Fibroblast of skin of right quadriceps (primary cell): ENCODE results near the gene ESRRB.

Experiments used
- DNase-seq: peaks from one replicate; pipeline ENCODE4 v3.0.0-alpha.2; 2013

ESRRB gene

DNA sequence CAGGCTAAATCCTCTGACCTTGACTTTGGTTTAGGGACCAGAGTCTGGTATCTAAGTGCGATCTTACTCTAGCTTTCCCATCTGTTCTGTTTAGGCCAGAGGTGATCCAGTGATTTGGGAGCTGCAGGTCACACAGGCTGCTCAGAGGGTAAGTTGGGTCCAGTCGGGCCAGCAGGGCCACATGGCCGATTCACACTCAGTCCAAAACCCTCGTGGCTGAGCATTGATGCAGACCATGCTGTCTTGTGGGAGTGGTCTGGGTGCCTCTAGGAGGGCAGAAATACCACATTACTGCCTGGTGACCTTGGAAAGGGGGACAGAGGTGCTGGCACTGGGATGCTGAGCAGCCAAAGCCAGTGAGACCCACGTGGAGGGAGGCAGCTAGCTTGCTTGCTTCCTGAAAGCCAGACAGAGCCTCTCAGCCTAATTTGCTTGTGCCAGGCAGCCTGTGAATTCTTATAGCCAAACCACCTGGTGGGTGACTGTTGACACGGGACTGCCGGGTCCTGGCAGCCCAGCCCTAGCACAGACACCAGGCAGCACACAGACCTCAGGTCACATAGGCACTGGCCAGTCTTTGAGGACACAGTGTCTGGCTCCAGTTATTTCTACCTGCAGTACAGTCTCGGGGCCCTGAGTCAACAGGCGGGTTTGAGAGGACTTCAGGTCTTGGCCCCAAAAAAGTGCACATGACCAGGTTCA lies 31.7 kb downstream of the ESRRB start:
- DNase-seq = no peak

DNA sequence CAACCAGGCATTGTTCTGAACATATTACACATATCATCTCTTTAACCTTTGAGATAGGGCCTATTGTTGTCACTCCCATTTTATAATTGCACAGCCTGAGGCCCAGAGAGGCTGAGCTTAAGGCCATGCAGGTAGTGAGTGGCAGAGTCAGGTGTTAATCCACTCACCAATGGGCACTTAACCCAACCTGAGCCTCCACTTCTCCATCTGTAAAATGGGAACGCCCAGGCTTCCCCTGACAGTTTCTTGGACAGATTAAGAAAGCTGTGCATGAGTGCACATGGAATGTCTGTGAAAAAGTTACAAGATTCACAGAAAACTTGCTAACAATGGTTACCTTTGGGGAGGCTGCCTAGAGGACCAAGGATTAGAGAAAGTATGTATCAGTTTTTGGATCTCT lies 32.9 kb downstream of the ESRRB start:
- DNase-seq = no peak

DNA sequence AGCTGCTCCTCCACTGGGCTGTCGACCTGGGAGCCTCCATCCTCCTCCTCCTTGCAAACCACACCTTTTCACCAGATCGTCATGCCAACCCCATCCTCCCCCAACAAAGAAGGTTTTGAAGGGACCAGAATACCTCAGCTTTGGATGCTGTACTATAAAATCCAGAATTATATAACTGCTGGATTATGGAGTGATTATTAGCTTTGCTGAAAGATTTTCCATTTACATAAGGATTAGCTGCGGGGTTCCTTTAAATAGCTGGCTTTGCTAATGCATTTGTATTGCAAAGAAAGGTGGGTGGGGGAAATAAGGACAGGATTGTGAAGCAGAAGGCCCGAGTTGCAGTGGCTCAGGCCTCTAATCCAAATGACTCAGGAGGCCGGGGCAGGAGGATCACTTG lies 36.6 kb downstream of the ESRRB start:
- DNase-seq = no peak

DNA sequence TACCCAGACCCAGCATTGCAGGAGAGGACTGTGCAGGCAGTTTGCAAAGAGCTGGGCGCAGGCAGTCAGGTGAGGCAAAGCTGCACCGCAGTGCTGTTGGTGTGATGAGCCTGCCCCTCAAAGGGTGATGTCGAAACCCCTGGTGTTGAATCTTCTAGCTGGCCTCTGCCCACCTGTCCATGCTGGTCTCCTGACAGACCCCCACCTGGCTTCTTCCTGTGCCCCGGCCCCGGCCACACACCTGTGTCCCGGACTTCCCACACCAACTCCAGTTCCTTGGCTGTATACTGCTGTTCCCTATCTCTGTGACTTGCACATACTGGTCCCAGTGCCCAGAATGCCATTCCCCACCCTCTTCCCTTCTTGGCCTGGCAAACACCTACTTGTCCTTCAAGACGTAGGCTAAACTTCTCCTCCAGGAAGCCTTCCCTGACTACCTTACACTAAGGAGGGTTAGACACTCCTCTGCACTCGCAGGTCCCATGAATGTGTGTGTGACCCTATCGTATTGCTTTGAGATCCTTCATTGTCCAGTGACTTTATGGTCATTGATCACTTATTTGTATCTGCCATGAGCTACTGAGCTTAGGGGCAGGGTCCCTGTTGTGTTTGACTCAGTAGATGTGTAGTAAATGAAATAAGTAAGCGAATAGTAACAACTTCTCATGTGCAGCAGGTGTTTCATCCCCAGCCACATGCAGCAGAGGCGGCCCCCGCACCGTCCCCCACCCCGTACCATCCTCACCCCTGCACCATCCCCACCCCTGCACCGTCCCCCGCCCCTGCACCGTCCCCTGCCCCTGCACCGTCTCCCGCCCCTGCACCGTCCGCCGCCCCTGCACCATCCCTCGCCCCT lies 37.4 kb downstream of the ESRRB start:
- no peak for DNase-seq

DNA sequence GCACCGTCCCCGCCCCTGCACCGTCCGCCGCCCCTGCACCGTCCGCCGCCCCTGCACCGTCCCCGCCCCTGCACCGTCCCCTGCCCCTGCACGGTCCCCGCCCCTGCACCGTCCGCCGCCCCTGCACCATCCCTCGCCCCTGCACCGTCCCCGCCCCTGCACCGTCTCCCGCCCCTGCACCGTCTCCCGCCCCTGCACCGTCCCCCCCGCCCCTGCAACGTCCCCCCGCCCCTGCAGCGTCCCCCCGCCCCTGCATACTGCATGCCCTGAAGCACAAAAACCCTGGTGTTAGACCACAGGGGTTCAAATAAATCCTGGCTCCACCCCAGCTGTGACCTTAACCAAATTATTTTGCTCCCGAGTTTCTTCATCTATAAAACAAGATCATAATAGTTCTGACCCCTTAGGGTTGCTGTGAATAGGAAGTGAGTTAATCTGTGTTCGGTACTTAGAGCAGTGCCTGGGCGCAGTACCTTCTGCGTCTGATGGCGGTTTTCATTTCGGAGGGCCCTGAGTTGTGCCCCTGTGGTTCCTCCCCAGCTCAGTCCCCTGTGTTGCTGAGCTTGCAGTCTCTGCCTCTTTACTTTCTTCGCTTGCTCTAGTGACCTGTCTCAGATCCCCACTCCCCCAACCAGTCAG lies 38.1 kb downstream of the ESRRB start:
- DNase-seq = no peak

DNA sequence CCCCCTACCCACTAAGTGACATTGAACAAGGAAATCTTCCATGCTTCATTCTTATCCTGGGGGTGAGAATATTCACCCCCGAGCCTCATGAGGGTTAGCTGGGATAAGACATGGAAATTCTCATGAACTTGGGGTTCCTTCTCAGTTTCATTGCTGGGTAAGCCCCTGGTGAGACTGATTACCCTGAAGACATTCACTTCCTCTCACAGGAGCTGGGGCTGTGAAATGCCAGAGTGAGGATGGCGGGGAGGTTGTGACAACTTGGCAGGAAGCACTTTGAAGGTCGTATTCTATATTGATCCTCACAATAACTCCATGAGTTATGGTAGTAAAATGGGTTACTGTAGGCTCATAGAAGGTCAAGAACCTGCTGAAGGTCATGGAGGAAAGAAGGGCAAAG lies 43.5 kb downstream of the ESRRB start:
- DNase-seq = no peak

DNA sequence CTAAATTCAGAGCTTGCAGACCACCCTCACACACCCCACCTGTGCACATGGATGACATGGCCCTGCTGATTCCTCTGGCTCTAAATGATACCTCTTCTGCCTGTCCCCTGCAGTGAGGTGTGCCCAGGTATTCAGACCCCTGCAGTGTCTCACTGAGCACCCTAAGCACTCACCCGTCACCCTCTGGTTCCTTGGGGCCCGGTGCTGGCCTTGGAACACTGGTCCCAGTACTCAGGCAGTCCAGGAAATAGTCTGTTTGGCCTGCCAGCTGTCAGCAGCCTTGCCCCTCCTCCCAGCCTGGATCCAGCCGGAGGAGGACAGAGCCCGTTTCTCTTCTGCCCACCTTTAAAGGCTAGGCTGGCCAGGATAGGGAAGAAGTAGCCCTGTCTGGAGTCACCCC lies 44.9 kb downstream of the ESRRB start:
- no peak for DNase-seq

DNA sequence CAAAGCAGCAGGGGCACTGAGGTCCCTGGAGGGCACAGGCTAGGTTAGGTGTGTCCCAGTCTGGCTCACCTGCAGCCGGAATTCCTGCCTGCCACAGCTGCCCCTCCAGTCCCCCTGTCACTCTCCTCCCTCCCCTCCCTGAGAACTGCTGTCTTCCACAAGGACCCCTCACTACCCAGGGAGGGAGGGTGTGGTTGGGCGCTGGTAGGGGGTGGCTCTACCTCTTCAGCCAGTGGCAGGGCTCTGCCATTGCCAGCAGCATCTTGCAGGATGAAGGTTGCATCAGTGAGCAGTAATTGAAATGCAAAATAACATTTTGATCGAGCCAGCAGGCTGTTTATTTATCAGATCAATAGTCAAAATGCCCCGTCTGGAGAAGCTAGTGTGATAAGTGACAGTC lies 45.7 kb downstream of the ESRRB start:
- DNase-seq = no peak

DNA sequence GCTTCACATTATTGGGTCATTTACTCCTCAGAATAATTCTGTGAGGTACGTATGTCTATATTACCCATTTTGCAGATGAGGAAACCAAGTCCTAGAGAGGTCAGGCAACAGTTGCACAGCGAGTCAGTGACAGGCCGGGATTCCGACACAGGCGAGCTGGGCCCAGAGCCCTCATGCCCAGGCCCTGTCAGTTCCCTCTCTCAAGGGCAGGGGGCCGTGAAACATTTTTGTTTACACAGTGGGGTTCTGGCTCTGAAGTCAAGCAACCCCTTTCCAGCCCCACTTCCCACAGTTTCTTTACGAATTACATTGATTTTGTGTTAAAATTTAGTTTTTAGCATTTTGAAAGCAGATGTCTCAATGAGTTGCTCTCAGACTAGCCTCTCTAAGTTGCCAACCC lies 46.7 kb downstream of the ESRRB start:
- DNase-seq = no peak

DNA sequence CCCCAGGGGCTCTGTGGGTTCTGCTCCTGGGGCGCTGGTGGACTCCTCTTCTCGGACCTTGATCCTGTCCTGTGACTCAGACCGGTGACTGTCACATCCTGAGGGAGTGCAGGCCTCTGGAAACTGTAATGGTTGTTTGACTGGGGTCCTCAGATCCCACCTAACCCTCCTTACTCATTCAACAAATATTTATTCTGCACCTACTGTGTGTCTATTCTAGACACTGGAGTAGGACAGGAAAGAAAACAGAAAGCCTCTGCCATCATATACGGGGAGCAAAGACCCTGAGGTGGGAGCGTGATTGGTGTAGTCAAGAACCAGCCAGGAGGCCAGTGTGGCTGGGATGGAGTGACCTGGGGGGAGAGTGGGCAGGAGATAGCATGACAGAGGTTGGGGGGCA lies 47.6 kb downstream of the ESRRB start:
- no peak for DNase-seq

DNA sequence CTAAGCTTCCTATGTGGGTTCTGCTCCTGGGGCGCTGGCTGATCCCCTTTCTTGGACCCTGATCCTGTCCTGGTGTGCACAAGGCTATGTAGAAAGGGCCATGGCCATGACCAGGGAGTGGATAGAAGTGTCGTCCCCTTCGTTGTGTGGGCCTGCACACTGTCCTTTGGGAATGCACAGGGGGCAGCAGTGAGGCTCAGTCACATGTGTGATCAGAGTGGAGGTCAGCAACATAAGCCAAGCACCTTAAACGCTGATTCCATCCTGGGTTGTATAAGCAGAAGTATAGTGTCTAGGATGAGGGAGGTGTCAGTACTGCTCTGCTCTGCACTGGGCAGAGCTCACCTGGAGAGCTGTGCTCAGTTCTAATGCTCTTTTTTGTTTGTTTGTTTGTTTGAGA lies 48.4 kb downstream of the ESRRB start:
- no peak for DNase-seq

DNA sequence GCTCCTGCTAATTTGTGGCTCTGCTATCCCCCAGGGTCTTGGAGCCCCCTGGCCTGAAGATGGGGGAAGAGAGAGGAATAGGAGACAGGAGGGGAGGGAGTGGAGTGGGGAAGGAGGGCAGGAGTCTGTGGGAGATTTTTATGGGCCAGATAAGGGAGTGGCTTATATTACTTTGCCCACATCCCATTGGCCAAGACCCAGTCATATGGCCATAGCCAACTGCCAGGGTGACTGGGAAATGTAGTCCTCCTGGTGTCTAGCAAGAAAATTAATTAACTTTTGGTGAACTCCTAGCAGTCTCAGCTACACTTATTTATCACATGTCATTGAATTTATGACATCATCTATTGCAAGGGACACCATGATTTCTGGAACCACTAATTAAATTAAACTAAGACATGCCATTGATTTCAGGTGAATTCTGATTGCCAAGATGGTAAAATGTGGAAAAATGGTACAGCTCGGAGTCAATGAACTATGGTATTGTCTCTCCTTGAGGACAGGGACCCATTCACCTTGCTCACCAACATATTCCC lies 50.3 kb downstream of the ESRRB start:
- no peak for DNase-seq

DNA sequence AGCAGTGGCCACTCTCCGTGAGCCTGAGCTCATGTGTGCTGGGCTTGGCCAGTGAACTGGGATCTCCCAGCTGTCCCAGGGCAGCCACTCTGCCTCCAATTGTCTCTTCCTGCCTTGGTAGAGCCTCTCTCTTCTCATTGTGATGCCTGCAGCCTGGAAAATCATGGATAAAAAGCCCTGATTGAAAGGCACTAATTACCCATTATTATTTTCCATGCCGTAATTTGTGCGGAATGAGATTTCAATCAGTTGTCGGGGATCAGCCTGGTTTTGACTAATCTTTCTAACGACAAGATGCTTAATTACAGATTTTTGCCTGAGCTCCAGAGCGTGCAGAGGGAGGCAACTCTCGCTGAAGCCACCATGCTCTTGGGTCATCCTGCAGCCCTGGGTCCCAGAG lies 52.7 kb downstream of the ESRRB start:
- no peak for DNase-seq

DNA sequence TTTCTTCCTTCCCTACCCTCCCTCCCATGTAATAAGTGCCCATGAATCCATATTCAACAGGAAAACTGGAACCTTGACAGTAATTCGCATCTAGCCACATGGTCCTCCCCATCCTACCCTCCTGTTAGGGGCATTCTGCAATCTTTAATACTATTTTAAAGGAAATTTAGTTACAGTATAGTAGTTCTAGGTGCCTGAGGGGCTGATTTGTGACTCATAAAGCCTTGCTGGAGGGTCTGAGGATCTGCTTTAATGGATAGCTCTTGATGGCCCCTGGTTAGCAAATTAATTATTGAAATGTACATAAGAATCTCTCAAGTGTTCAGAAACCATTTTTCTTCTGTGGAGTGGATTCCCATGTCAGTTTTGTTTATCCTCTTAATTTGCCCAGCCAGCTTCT lies 54.1 kb downstream of the ESRRB start:
- DNase-seq = no peak

DNA sequence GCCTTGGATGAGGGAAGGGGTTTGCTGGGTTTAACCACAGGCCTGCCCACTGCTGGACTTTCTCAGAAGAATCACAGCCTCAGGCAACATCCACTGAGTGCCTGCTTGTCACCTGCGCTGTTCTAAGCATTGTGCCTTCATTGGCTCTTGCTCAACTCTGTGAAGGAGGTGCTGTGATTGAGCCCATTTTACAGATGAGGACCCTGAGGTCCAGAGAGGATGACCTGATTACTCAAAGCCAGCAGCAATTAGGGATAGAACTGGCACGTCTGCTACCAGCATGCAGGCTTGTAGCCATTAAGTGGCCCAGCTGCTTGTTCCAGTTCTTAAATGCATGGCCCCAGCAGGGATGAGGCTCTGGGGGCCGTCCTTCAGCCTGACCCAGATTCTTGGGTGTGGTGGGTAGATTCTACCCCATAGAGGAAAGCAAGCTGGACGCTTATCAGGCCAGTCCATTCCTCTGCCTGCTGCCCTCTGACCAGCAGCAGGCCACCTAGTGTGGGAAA lies 54.6 kb downstream of the ESRRB start:
- no peak for DNase-seq

DNA sequence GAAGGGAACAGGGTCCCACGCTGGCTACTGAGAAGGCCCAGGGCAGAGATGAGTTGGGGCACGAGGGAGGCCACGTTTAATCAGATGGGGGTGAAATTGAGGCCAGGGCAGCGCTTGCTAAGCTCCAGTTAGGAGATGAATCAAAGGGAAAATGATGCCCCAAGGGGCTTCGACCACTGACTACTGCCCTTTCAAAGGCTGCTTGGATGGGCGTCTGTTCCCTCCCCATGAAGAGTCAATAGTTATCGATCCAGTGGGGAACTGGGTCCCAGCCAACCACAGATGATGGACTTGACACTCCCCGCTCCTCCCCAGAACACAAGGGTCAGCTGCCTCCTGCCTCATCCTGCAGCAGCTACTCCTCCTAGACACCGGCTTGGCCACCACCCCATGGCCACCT lies 55.6 kb downstream of the ESRRB start:
- no peak for DNase-seq

DNA sequence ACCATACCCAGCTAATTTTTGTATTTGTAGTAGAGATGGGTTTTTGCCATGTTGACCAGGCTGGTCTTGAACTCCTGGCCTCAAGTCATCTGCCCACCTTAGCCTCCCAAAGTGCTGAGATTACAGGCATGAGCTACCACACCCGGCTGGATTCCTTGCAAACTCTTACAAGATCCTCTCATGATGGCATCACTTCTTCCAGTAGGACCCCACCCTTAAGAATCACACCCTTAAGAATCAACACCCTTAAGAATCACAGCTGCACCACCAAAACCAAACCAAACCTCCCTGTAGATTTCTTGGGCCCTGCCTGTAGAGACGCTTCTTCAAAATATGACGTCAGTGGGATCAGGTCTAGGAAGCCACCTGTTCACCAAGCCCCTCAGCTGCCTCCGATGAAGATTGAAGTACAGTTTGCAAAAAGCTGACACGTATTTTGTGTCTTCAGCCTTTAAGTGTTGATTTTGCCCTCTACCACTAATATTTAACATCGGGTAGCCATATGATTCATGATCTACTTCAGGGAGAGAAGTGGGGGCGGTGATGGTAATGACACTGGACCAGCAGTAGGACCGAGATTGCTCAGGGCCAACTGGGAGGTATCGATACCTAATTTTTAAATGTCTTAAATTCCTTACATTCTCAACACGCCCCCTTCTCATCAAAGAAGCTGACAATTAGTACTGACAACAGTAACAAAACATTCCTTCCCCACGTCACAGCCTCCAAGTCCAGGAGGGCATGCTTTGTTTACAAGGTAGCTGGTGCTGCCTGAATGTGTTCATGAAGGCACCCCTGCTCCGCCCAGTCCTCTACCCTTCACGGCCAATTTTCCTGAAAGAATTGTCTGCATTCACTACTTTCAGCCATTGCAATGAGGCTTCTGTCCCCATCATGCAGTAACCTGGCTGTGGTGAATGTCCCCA lies 57.2 kb downstream of the ESRRB start:
- DNase-seq = no peak

DNA sequence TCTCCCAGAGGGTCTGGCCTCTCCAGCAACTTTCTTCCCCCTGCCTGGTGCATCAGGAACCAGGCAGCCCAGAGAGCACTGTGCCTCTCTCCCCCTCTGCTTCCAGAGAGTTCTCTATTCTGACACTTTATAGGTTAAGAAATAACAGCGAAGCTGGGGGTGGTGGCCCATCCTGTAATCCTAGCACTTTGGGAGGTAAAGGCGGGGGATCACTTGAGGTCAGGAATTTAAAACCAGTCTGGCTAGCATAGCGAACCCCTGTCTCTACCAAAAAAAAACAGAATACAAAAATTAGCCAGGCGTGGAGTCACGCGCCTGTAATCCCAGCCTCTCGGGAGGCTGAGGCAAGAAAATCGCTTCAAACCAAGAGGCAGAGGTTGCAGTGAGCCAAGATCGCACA lies 58.3 kb downstream of the ESRRB start:
- DNase-seq = no peak

DNA sequence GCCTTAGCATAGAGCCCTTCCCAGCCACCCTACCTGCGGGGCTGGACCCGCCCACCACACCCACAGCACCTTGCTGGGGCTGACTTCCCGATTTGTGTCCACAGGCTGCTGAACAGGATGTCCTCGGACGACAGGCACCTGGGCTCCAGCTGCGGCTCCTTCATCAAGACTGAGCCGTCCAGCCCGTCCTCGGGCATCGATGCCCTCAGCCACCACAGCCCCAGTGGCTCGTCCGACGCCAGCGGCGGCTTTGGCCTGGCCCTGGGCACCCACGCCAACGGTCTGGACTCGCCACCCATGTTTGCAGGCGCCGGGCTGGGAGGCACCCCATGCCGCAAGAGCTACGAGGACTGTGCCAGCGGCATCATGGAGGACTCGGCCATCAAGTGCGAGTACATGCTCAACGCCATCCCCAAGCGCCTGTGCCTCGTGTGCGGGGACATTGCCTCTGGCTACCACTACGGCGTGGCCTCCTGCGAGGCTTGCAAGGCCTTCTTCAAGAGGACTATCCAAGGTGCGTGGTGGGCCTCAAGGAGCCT lies 63.4 kb downstream of the ESRRB start:
- no peak for DNase-seq

DNA sequence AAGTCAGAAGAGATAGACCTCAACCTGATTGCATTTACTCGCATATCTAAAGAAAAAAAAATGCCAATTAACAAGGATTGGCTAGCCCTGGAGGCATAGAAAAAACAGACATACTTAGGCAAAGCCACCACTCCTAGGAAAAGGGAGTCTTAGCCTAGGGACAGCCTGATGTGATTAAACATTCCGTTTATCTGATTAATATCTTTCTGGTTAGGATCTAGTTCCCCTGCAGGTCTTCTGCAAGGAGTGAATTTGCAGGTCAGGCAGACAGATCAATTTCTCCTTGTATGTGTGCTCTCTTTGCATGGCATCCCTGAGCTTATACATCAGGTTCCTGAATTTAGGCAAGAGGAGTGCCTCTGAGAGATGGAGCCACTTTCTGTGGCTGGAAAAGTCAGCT lies 70.5 kb downstream of the ESRRB start:
- no peak for DNase-seq

DNA sequence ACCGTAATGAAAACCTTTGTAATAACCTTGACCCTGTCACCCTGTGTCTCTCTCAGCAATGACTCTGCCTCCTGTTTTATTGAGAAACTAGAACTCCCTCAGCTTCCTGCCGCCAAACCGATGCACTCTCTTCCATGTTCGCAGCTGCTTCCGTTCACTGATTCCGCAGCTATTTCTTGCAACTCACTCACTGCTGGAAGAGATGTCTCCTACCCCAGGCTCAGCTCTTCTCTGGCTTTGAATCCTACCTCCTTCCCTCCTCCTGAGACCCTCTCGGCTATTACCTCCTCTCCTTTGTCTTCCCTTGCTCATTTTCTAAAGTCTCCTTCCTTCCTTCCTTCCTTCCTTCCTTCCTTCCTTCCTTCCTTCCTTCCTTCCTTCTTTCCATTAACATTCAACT lies 71.0 kb downstream of the ESRRB start:
- no peak for DNase-seq

DNA sequence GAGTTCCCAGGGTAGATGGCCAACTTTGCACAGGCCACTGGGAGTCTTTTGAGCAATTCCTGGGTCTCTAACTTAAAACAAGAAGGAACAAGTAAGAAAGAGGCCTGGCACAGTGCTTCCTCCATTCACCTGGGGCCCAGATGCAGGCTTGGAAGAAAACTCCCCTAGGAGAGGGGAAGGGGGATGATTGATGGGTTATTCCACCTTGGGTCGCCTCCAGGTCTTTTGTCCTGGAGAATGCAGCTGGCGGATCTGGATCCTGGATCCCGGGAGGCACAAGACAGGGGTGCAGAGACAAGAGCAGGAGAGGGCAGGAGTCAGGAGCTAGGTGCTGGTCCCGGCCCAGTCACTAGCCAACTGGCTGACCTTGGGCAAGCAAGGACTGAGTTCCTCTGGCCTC lies 74.5 kb downstream of the ESRRB start:
- DNase-seq = no peak
